Measurements from ENCODE around the gene FAM181A.

Gene FAM181A

DNA sequence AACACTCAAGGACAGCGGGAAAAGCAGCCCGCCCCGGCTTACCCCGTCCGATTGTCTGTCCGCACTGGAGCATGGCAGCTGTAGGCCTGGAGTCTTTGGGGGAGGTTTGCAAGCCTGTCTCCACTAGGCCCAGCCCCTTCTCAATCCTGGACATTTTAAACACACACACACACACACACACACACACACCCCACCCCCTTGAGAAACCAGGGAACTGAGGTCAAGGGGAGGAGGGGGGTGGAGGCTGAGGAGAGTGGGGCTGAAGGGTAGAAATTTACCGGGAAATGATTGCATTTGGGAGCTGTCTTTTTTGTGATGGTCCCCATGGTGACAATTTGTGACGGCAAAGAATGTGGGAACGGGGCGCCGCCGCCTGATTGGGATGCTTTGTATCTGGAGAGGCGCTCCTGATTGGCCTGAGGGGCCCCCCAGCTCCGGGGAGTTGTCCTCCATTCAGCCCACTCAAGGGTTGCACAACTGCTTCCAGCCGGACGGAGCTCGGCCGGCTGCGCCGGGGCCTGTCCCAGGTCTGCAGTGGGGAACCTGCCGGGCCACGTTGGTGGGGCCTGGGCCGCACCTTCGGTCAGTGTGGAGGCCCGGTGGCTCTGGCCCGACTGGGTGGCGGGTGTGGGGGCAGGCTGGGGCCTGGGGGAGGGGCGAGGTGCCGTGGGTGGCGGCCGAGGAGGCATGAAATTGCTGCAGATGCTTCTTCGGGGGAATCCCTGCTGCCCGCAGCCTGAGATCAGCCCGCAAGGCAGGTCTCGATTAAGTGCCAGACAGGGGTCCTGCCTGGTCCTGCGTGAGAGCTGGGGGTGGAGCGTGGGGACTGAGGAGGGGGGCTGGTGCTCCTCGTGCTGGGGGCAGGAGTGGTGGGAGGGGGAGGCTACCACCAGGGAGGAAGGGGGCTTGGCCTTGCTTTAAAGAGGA, at the start of gene FAM181A:
Gene FAM181A (plus strand): TSS at position 472 of the 927 bp plus-strand sequence. CDS start 942 bp downstream, outside the sequence.
- DNase-seq (ENCODE audit: low read depth in 2 of 2), result no peak

DNA sequence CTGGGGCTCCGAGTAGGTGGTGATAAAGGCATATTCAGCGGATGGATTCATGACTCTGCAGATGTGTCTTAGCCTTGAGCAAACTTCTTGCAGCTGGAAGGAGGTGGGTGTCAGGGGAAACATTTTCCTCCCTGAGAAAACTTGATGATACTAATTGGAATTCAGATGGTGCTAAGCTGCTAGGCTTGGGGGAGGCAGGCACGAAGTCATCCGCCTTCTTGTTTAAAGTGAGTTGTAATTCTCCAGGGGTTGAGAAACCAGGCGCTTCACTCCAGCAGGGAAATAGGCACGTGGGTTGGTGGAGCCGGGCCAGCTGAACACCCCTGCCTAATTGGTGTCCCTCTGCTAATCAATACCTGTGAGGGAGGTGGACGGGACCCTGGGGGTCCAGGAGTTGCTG, 48.9 kb upstream of the FAM181A start:
- DNase-seq (ENCODE audit: low read depth in 2 of 2), result no peak

DNA sequence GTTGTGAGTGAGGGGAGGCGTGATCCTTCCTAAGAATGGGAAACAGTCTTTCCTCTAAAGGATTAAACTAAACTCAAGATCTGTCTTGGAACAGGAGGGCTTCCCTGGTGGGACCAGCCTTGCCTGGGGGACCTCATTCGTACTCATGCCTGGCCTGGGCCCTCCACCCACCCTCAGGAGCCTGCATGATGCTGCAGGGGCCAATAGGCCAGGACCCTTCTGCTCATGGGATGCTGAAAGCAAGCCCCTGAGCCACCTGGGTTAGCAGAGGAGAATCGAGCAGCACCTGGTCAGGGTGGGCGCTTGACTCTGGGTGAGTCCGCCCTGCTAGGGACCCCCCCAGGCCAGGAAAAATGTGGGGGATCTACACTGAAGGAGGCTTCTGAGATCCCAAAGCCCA, 48.3 kb upstream of the FAM181A start:
- DNase-seq (ENCODE audit: low read depth in 2 of 2), result no peak

DNA sequence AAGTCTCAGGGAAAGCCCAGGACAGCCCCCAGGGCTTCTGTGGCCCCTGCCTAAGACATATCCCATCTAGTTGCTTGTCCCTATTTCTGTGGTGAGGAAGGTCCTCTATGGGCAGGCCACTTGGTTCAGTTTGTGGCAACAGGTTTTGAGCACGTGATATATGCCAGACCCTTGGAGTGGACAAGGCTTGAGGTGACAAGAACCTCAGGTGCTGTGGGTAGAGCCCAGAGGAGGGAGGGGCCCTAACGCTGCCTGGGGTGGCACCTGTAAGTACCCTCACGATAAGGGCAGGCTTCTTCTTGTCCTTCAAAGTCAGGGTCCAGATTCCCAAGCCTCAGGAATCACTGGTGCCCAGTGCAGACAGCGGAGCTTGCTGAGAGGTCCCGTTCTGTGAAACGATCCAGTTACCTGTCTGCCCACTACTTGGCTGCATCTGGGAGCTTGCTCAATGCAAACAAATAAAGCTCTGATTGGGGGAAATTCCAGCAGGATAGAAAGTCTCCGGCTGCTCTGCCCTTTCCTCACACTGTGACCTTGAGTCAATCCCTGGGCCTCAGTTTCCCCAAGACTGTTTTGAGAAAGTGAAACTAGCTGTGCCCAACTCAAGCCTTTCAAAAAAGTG, 47.7 kb upstream of the FAM181A start:
- DNase-seq (ENCODE audit: low read depth in 2 of 2), result no peak

DNA sequence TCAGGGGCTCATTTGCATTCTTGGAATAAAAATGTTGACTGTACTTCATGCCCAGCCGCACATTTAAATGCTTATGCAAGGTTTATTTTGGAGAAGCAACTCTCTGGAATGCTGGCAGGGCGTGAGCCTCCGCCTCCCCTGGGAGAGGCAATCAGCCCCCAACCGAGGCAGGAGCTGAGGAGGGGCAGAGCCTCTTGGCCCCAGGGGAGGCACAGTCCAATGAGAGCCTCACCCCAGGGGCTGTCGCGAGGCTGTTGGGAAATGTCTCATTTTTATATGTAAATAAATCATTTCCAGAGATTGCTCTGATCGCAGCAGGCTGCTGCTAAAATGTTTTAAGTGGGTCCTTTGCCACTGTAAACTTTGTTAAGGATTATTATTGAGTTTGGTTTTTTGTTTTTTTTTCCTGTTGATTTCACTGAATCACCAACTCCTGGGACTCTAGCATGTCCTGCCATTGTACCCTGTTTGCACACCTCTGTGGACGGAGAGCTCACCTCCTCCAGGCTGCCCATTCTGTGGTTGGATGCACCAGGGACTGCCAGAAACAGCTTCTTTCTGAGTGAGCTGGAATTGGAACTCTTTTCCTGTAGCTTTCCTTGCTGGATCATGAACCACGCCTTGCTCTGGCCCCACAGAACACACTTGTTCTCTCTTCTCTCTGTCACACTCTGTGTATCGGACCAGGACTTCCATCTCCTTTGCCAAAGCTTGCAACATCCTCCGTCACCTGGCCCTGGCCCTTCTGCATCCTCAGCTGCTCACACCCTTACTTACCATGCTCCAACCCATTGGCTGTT, 46.9 kb upstream of the FAM181A start:
- no peak for DNase-seq (ENCODE audit: low read depth in 2 of 2)

DNA sequence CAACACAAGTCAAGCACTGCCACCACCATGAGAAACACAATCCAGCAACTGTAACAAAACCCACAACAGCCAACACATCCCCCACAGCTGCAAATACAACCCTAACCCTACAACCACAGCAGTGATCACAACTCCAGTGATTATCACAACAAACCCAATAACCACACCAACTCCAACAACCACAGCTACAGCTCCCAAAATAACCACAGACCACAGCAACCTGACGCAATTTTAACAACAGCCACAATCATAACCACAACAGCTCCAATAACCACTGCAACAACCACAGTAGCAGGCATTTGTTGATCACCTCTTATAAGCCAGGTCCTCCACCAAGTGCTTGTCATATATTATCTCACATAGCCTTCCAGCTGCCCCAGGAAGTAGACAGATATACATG, 42.2 kb upstream of the FAM181A start:
- DNase-seq (ENCODE audit: low read depth in 2 of 2), result no peak

DNA sequence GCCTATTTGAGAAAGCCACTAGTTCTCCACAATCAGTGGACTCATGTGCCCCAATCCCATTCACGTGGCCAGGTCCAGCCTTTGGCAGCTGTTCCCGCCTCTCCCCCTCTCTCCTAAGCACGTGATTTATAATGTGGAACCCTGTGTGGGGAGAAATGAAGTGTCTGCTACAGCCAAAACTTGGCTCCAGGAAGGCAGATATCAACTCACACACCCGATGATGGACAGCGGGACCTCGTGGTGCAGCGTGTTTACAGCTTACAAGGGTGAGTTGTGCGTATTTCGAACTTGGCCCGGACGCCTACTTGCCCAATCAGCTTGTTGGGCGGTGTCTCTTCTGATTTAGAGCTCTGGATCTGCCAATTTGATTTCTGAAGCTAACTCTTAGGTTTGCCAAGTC, 38.1 kb upstream of the FAM181A start:
- DNase-seq (ENCODE audit: low read depth in 2 of 2), result no peak

DNA sequence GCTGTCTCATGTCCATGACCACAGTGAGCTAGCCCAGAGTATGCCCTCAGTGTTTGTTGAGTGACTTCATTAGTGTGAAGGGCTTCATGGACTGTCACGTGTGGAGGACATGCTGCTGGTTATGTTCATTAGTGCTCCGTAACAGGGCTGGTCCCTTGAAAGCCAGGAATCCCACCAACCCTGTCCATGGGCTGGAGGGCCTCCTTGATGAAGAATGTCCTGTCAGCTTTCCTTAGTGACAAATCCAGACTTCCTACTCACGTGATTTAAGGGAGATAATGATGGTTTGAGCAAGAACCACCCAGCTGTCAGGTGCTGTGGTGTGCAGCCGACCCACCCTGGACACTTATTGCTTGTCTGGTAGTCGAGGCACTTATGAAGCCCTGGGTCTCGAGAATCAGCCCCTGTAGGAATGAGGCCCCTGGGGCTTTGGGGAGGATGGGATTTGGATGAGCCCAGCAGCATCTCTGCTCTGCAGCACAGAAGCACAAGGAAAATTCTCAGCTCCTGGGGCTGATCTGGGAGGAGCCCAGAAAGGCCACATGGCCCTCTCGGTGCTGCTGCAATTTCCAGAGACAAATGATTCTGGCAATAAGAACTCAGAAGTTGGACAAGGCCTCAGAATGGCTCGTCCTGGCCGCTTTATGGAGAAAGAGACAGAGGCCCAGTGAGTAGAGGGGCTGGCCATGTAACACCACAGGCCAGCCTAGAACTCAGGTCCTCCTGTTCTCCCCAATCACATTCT, 37.2 kb upstream of the FAM181A start:
- no peak for DNase-seq (ENCODE audit: low read depth in 2 of 2)

DNA sequence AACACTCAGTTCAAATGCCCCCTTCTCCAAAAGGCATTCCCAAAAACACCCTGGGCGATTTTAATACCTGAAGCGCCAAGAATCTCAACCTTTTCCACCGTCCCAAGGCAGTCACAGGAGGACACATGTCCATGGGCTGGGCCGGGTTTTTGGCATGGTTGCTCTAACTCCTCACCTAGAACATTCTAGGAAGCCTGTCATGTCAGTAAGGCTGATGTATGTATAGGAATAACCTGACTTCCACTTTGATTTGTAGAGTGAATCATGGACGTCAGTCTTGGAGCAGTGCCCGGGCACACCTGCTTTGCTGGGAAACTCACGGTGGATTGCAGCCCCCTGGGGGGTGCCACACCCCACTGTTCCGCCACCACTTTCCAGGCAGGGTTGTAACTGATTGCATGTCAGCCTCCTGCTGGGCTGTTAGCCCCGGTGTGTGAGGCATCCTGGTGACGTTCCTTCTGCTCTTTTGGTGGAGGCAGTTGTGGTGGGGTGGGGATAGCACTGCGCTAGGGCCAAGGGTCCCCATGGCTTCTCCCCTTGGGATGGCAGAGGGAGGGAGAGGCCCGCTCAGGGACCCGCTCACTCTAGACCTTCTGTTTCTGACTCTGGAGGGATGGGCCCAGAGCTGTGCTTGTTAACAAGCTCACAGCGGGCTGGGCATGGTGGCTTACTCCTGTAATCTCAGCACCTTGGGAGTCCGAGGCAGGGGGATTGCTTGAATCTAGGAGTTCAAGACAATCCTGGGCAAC, 35.2 kb upstream of the FAM181A start:
- DNase-seq (ENCODE audit: low read depth in 2 of 2), result no peak

DNA sequence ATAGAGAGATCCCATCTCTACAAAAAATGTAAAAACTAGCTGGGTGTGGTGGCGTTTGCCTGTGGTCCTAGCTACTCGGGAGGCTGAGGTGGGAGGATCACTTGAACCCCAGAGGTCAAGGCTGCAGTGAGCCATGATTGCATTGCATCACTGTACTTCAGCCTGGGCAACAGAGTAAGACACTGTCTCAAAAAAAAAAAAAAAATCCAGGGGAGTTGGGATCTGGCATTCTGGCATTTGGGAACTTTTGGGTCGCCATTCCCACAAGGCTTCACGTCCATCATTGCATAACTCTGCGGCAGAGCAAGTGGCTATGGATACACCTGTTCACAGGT, 34.7 kb upstream of the FAM181A start:
- no peak for DNase-seq (ENCODE audit: low read depth in 2 of 2)

DNA sequence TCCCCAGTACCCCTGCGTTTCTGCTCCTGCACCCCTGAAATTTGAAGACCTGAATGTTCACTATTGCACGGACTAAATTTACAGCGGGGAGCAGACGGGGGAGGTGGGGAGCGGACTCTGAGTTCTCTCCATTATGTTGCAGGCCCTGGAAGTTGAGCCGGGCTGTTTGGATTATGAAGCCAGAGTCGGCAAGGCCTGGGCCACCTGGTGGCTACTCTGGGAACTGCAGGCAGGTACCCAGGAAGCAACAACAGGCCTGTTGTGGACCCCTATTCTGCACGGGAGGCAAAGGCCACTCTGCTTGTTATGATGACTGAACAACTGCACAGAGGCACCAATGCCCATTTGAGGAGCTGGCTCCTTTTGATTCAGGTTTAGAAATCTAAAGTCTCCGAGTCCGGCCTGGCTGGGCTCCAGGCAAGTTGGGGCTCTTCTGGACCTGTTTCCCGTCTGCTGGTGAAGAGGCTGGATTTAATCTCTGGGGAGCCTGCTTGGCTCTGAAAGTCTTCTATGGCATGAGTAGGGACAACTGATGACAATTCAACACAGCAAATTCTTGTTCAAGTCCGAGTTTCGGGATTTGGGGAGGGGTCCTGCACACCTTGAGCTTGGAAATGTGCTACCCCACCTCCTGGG, 34.1 kb upstream of the FAM181A start:
- DNase-seq (ENCODE audit: low read depth in 2 of 2), result peak; percentile 36 to 46

DNA sequence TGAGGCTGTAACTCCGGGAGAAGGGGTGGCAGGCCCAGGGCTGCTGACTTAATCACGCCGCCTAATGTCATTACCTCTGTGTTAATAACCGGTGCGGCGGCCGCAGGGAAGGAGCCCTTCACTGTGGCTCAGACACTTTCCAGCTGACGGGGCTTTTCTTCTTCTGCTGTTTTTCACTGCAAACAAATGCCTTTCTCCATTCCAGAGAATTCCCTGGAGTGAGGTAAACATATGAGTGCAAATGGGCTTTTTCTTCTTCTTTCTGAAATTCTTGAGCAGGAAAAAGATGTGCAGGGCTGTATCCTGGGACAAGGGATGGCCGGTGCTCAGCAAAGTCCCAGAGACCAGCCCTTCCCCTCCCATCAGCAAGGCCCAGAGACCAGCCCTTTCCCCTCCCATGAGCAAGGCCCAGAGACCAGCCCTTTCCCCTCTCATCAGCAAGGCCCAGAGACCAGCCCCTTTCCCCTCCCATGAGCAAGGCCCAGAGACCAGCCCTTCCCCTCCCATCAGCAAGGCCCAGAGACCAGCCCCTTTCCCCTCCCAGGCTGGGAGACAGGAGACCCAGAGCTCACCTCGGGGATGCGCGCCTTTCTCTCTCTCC, 33.4 kb upstream of the FAM181A start:
- DNase-seq (ENCODE audit: low read depth in 2 of 2), result no peak

DNA sequence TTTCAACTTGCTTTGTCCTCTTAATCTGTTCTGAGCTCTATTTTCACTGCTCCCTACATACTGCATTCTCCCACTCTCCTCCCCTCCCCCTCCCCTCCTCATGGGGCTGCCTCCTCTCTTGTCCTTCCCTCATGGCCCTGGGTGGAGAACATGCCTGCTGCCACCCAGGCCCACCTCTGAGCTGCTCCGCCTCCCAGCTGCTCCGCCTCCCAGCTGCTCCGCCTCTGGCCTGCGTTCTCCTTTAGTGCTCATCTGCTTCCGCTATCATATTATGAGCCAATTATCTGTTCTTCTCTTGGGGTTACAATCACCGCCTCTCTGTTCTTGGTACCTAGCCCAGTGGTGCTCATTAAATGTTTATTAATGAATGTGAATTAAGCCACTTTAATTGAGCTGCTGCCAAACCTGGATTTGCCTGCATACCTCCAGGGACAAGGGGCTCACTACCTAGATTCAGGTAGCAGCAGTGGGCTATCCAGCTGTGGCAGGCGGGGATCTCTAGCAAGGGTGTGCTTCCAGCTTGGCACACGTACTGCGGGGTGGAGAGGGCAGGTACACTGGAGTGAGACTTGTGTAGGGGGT, 32.0 kb upstream of the FAM181A start:
- DNase-seq (ENCODE audit: low read depth in 2 of 2), result no peak

DNA sequence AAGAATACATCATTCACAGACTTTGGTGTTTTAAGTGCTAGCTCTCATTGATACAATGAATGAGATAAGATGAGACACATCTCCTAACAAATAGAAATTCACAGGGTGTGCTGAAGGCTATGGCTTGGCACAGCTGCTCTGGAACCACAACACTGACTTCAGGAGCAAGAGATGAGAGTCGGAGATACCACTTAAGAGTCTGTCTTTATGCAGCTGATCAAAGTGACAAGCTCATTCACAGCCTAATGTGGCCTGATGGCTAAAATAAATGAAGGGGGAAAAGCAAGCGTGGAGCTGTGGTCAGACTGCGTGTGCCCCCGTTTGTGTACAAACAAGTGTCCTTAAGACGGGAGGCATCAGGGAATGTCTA, 29.7 kb upstream of the FAM181A start:
- no peak for DNase-seq (ENCODE audit: low read depth in 2 of 2)

DNA sequence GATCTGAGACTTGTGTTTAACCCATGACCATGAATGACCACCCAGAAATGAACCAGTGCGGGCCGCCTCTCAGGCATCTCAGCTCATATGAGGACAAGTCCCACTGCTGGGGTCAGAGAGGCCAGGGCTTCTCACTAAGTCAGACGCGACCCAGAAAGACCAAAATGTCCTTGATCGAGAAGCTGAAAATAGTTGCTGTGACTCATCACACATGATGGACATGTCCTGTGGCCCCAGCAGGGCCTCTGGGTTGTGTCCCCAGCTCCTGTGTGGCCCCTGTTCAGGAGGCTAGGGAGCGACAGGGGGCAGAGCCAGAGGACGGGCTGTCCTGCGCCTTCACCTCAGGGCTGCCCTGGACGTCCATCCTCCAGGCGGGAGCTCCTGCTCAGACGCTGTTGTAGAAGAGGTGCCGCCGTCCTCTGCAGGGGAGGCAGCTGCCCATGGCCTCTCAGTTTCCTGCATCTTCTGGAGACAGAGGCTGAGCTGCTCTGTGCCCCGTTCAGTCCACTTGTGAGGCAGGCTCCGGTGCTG, 29.0 kb upstream of the FAM181A start:
- no peak for DNase-seq (ENCODE audit: low read depth in 2 of 2)

DNA sequence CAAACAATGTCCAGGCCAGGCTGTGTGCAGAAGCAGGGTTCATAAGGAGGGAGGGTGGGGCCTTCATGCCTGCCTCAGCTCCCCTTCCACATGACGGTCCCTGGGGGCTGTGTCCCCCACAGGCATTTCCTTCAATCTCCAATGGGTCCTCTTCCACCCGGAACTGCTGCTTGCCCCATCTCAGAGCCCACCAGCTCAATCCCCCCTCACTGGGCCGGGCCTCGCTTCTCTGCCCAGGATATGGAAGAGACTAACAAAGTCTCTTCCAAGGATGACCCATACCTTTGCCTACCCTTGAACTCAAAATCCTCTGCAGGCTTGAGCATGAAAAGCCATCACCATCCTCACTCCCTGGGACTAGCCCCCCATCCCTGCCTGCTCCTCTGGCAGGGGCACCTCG, 28.4 kb upstream of the FAM181A start:
- no peak for DNase-seq (ENCODE audit: low read depth in 2 of 2)

DNA sequence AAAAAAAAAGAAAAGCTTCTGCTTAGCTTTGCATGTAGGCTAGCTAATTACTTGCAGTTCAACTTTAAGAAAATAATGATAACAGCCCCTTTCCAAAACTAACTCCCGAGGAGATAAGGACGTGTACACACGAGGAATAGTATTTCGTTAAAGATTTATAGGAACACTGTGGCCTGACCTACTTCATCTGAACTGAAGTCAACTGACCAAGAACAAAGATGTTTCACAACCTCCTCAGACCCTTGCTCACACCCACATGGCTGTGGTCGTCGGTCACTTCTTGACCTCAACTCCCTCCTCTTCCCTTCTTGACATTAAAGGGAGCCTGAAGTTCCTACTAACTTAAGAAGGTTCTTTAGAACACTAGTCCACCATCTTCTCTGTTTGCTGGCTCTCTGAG, 25.3 kb upstream of the FAM181A start:
- no peak for DNase-seq (ENCODE audit: low read depth in 2 of 2)

DNA sequence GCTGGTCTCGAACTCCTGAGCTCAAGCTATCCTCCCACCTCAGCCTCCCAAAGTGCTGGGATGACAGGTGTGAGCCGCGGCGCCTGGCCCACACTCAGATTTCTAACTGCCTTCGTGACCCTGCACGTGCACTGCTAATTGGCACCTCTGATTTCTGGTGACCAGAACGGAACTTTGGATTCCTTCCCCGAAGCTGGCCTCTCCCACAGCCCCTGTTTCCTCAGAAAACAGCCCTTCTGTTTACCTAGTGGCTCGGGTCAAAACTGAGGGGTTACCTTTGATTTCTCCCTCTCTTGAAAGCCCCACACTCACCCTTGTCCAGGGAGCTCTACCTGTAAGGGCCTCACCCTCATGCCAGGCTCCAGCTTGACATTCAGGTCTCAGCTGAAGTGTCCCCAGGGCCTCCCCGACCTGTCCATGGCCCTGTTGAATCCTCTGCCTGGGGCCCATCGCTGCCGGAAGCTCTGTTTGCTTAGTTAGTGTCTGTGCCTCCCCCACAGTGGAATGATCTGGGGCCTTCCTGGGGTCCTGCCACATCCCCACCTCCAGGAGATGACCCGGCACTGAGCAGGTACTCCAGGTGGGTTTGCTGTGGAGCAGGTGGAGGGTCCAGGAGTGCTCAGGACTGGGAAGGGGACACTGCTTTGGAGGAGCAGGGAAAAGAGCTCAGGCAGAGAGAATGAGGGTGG, 24.4 kb upstream of the FAM181A start:
- no peak for DNase-seq (ENCODE audit: low read depth in 2 of 2)
